Muscle of leg (tissue), 11 donors: ENCODE data around the gene DPP7. TPM values are rescaled to one million over a fixed set of nuclear protein-coding genes. Genes with fewer than 3 reads are reported as not detected.

Experiments
- DNase-seq: peaks from one replicate; pipeline ENCODE4 v3.0.0; 2013
- H3K27ac ChIP-seq: one replicate; pipeline ENCODE4 v1.5.1; 2013; ENCODE audit warnings: mild to moderate bottlenecking, low read length, control low read depth
- H3K27me3 ChIP-seq: one replicate; pipeline ENCODE4 v1.6.1; 2013; ENCODE audit warnings: low read length; ENCODE audit not compliant: control insufficient read depth, insufficient read depth
- H3K36me3 ChIP-seq: one replicate; pipeline ENCODE4 v1.6.1; 2013; ENCODE audit warnings: low read length; ENCODE audit not compliant: control insufficient read depth, insufficient read depth
- H3K4me1 ChIP-seq: one replicate; pipeline ENCODE4 v1.6.1; 2013; ENCODE audit warnings: low read length; ENCODE audit not compliant: control insufficient read depth, insufficient read depth
- H3K4me3 ChIP-seq: one replicate; pipeline ENCODE4 v1.5.1; 2013; ENCODE audit warnings: low read length, control low read depth
- H3K9me3 ChIP-seq: replicated peaks from 2 replicates; pipeline ENCODE4 v1.6.1; 2013; ENCODE audit warnings: low read depth, low read length; ENCODE audit not compliant: control insufficient read depth
- WGBS: methylation state at CpG from one replicate; pipeline ENCODE4 v1.1.5; 2013; ENCODE audit warnings: missing lambda C conversion rate; ENCODE audit not compliant: insufficient coverage; 5-methylcytosine and 5-hydroxymethylcytosine counted together
- polyA plus RNA-seq, 8 donors: library from polyadenylated mRNA; unstranded; fragments of 120-200 nt; gene quantifications; one replicate each; pipeline versions ENCODE4 v1.2.1 to v1.2.3, GENCODE V29; 2013; ENCODE audit warnings: inconsistent platforms in 1 of 8, low replicate concordance in 1 of 8; ENCODE audit not compliant: insufficient read length in 8 of 8, insufficient read depth in 1 of 8
- total RNA-seq: library from RNA; stranded (reverse); fragments of 120-200 nt; gene quantifications from one replicate; pipeline ENCODE4 v1.2.4, GENCODE V29; 2013

The DPP7 gene
- total and polyA plus RNA-seq, 9 donors: 23.9 to 43.9 (median 30.7) TPM

DNA sequence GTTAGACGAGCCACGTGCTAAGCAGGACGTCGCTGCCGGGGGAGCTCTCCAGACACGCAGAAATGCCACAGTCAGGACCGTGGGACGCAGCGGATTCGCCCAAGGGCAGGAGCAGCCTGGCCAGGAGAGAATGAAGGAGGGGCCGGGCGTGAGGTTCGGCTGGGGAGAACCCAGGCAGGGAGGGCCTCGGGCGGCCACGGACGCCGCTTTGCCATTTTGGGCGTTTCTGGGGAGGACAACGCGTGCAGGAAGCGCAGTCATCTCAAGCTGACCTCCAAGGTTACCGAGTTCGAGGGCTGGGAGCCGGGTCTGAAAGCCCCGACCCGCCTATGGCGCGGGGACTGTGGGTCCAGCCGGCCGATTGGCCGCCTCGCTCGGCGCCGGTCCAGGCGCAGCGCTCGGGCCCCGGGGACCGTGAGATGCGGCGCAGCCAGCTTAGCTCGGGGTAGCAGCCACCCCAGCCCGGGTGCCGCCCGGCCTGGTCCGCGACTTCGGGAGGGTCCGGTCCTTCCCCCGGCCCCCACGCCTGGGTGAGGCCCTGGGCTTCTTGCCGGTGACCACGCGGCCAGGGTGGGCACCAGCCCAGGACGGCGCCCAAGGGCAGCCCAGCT, 28.5 kb downstream of the DPP7 start:
- DNase-seq: no peak
- Histone ChIP-seq H3K27me3 (no peaks in the 10 kb centered on the region), H3K36me3 (peaks cover 17% of the 10 kb centered on the region), H3K4me3 (peak overlapping the region; percentile 60), H3K4me1 (peaks cover 20% of the 10 kb centered on the region), H3K27ac (peak overlapping the region; percentile 86), H3K9me3 (no peaks in the 10 kb centered on the region)
- WGBS: 1% methylated on average over 57 of the region's 58 CpGs

- peaks cover 20% of the 10 kb centered on the region for H3K4me1 ChIP-seq
These were observed 30.0 kb downstream of the DPP7 start for GRCh38 chr9:137084526-137084925.

GRCh38 chr9:137083394-137084004, 31.0 kb downstream of the DPP7 start:
- WGBS: 49% methylated on average over 11 of the region's 12 CpGs
- Histone ChIP-seq H3K4me1 (peaks cover 24% of the 10 kb centered on the region), H3K27ac (no peak overlapping the region), H3K36me3 (peaks cover 4% of the 10 kb centered on the region), H3K9me3 (no peaks in the 10 kb centered on the region), H3K4me3 (no peak overlapping the region), H3K27me3 (peaks cover 24% of the 10 kb centered on the region)
- no peak for DNase-seq

More at GRCh38 chr9:137084526-137084925, 30.0 kb downstream of the DPP7 start:
- DNase-seq: no peak
- Histone ChIP-seq H3K27me3 (peaks cover 14% of the 10 kb centered on the region), H3K9me3 (no peaks in the 10 kb centered on the region), H3K27ac (no peak overlapping the region), H3K36me3 (peaks cover 12% of the 10 kb centered on the region), H3K4me3 (no peak overlapping the region)
- WGBS: 82% methylated on average over 7 of the region's 9 CpGs

DNA sequence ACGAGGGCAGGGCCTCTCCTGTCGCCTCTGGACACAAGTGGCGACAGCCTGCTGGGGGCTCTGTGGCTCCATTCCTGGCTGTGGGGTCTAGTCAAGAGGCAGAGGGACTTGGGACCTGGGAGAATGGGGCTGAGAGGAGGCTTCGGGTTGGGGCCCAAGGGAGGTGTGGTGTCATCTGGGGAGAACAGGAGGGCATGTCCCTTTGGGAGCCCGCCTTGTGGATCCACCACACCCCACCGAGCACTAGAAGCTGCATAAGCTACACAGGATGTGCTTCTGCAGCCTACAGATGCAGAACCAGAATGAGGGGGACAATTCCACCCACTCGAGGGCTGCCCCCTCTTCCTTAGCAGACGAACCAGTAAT, 31.6 kb downstream of the DPP7 start:
- WGBS: 70% methylated on average over 6 of the region's 8 CpGs
- Histone ChIP-seq H3K27me3 (peaks cover 30% of the 10 kb centered on the region), H3K4me1 (peaks cover 29% of the 10 kb centered on the region), H3K36me3 (peaks cover 4% of the 10 kb centered on the region), H3K9me3 (no peaks in the 10 kb centered on the region), H3K27ac (no peak overlapping the region), H3K4me3 (no peak overlapping the region)
- no peak for DNase-seq

GRCh38 chr9:137082222-137082924, 32.2 kb downstream of the DPP7 start:
- DNase-seq: no peak
- Histone ChIP-seq H3K27me3 (peaks cover 33% of the 10 kb centered on the region), H3K4me1 (peaks cover 27% of the 10 kb centered on the region), H3K9me3 (no peaks in the 10 kb centered on the region), H3K27ac (no peak overlapping the region), H3K36me3 (peaks cover 4% of the 10 kb centered on the region), H3K4me3 (no peak overlapping the region)
- 81% methylated on average over 12 of the region's 16 CpGs for WGBS

- WGBS: 85% methylated on average over 22 of the region's 24 CpGs
- Histone ChIP-seq H3K9me3 (no peaks in the 10 kb centered on the region), H3K4me3 (no peak overlapping the region), H3K27ac (no peak overlapping the region), H3K36me3 (peaks cover 4% of the 10 kb centered on the region), H3K4me1 (peaks cover 25% of the 10 kb centered on the region), H3K27me3 (peaks cover 39% of the 10 kb centered on the region)
- no peak for DNase-seq
These were observed 34.0 kb downstream of the DPP7 start for GRCh38 chr9:137080260-137081122.

DNA sequence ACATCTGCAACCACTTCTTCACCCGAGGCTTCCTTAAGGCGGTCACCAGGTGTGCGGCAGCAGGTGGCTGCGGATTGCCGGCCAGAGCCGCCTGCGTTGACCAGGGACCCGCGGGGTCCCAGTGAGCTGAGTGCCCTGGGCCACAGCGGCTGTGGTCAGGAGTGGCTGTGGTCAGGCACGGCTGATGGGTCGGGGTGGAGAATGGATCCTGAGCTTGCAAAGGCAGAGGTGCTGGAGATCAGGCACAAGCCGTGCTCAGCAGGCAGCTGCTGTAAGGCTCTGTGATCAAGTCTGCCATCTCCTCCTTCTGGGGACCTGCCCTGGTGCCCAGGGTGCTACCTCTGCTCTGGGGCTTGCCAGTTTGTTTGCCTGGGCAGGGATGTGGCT, 35.1 kb downstream of the DPP7 start:
- H3K9me3 ChIP-seq: no peaks in the 10 kb centered on the region
- no peak overlapping the region for H3K4me3 ChIP-seq
- peaks cover 4% of the 10 kb centered on the region for H3K36me3 ChIP-seq
- DNase-seq: no peak
- H3K27ac ChIP-seq: no peak overlapping the region
- 47% methylated on average over 13 of the region's 13 CpGs for WGBS
- H3K27me3 ChIP-seq: peaks cover 39% of the 10 kb centered on the region
- H3K4me1 ChIP-seq: peaks cover 23% of the 10 kb centered on the region

DNA sequence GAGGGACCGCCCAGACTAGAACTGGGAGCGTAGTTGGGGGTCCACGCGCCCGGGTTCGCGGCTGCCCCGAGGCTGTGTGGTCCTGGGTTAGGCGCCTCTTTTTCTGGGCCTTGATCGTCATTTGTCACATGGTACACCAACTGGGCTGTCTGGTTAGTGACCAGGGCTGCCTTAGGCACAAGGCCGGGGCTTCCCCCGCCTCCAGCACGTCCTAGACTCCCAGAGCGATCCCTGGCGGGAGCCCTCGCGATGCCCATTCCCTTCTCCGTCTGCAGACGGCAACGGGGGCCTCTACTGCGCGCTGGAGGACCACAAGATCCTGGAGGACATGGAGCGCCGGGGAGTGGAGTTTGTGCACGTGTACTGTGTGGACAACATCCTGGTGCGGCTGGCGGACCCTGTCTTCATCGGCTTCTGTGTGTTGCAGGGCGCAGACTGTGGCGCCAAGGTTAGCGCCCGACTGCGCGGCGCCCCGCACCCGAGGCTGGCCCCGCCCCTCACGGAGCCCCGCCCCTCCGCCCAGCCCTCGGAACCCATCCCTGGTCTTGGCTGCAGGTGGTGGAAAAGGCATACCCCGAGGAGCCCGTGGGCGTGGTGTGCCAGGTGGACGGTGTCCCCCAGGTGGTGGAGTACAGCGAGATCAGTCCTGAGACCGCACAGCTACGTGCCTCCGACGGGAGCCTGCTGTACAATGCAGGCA, 35.7 kb downstream of the DPP7 start:
- H3K27ac ChIP-seq: no peak overlapping the region
- H3K36me3 ChIP-seq: peaks cover 4% of the 10 kb centered on the region
- WGBS: 21% methylated on average over 50 of the region's 51 CpGs
- no peaks in the 10 kb centered on the region for H3K9me3 ChIP-seq
- H3K4me1 ChIP-seq: peaks cover 23% of the 10 kb centered on the region
- no peak for DNase-seq
- no peak overlapping the region for H3K4me3 ChIP-seq
- peaks cover 39% of the 10 kb centered on the region for H3K27me3 ChIP-seq

DNA sequence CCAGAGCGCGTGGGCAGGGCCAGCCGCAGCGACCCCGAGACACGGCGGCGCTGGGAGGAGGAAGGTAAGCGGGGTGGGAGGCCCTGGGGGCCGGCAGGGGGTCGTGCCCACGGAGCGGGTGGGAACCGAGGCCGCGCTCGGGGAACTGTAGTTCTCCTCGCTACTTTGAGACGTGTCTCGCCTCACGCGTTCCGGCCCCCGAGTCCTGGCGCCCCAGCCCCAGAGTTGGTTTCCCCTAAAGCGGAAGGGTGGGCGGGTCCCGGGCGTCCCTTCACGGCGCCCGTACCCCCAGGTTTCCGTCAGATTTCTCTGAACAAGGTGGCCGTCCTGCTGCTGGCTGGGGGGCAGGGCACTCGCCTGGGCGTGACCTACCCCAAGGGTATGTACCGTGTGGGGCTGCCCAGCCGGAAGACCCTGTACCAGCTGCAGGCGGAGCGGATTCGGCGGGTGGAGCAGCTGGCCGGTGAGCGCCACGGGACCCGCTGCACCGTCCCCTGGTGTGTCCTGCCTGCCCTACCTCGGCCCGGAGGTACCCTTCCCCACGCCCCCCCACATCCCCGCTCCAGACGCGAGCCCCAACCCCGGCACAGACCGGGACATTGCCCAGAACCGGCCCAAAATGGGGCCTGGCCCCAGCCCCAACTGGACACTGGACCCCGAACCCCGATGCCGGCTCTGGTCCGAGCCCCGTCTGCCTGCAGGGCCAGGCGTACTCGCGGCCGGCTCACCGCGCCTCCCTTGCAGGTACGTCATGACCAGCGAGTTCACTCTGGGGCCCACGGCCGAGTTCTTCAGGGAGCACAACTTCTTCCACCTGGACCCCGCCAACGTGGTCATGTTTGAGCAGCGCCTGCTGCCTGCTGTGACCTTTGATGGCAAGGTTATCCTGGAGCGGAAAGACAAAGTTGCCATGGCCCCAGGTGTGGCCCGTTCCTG, 36.5 kb downstream of the DPP7 start:
- Histone ChIP-seq H3K27me3 (peaks cover 41% of the 10 kb centered on the region), H3K4me1 (peaks cover 18% of the 10 kb centered on the region), H3K4me3 (peak overlapping the region; percentile 43), H3K36me3 (peaks cover 4% of the 10 kb centered on the region), H3K27ac (no peak overlapping the region), H3K9me3 (no peaks in the 10 kb centered on the region)
- WGBS: 5% methylated on average over 76 of the region's 76 CpGs
- DNase-seq: no peak
